HUDEP-2 (cell line): ENCODE results near the gene ACBD4.

Source experiments
- DNase-seq, 76 experiments: peaks; one replicate each; lab custom pipeline; 2025; ENCODE audit not compliant: unreplicated experiment in 76 of 76; lab: John Stamatoyannopoulos, UW

The ACBD4 gene

DNA sequence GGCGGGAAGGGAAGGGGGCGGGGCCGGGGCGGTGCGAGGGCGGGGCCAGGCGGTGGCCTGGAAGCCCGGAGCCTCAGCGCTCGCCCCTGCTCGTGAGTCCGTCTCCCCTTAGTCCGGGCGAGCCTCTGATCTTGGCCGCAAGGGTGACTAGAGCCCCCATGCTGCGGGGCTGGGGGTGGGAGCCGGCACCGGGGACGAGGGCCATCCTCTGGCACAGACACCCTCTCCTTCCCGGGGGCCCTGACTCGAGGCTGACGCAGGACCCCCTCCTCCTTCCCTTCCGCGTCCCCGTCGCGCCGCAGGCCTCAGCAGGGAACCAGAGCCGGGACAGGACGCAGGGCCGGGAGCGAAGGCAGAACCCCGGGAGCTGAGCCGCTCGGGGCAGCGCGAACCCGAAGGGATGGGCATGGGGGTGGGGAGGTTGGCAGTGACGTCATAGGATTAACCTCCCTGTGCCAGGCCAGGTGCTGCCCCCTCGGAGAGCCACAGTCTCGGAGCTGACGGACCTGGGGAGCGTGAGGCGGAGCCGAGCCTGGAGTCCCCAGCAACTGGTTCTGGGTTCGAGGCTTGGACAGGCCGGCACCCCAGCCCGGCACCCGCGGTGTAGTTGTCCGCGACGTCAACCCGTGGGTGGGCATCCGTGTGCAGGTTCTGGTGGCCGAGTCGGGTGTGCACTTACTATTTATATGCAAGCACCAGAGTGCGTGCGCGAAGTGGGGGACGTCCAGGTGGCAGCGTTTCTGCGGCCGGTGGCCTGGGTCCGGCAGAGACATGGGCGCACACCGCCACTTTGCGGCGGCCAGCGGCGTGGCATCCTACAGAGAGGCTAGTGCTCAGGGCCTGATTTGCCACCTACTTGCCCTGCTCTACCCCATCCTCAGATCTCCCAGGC, 2.7 kb upstream of the ACBD4 start:
- peak in 68 of 76 experiments; percentile 14 to 83 (median 58) for DNase-seq

DNA sequence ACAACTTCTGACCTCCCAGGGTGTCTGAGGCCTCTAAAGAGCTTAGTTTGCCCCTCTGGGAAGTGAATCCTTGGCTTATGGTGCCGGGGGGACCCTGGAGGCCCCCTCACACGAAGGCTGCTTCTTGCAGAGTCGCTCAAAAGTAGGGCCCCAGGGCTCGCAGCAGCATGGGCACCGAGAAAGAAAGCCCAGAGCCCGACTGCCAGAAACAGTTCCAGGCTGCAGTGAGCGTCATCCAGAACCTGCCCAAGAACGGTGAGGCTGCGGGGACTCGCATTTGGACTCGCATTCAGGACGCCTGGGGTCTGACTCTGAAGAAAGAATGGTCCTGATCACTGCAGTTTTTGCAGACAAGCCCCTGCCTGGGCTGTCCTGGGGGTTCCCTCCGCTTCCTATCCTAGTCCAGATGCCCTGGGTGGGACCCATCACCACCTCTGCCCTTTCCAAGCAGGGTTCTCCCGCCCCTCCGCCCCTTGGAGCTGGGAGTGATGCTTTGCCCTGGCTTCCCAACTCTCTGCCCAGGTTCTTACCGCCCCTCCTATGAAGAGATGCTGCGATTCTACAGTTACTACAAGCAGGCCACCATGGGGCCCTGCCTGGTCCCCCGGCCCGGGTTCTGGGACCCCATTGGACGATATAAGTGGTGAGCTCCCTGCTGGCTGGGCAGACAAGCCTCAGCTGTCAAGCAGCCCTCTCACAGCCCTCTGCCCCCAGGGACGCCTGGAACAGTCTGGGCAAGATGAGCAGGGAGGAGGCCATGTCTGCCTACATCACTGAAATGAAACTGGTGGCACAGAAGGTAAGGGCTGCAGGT, 698 bp downstream of the ACBD4 start:
- DNase-seq = no peak

DNA sequence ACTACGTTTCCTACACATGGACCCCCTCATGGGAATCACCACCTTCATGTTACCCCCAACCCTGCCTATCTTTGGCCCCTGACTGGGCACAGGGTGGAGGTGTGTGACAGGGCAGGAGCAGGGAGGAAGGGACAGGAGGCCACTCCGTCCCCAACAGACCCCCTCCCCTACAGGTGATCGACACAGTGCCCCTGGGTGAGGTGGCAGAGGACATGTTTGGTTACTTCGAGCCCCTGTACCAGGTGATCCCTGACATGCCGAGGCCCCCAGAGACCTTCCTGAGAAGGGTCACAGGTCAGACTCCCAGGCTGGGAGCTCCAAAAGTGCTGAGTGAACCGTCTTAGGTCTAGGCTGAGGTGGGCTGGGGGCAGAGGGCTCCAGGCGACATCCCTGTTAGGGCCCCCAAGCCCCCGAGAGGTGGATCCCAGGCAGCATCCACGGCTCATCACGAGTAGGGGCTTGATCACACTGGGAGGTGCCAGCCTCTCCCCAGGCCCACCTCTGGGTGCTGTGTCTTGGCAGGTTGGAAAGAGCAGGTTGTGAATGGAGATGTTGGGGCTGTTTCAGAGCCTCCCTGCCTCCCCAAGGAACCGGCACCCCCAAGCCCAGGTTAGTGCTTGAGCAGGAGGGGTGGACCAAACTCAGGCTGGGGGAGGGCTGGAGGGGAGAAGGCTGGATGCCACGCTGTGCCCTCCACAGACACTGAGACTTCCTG, 1.5 kb downstream of the ACBD4 start:
- no peak for DNase-seq

DNA sequence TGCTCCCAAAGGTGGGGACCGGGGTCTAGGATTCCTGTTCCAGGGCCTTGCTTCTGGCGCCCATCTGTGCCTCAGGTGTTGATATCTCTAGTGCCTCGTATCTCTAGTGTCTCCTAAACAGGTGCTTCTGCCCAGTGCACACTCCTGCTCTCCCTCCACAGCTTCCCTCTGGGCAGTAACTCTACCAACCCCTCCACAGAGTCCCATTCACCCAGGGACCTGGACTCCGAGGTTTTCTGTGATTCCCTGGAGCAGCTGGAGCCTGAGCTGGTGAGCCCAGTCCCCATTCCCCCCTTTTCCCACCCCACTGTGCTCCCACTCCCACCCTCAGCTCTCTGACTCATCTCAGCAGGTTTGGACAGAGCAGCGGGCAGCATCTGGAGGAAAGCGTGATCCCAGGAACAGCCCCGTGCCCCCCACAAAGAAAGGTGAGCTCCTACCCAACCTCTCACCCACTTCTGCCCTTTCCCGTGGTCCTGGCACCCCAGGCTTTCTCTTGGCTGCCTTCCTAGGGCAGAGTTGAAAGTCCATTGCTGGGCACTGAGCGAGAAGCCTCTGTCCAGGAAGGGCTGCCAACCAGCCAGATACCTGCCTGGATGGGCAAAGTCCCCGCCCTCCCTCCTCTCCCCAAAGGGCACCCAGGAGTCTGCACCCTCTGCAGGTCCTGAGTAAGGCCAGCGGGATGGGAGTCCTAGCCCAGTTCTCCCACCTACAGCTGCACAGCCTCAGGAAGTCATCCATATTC, 2.2 kb downstream of the ACBD4 start:
- no peak for DNase-seq

DNA sequence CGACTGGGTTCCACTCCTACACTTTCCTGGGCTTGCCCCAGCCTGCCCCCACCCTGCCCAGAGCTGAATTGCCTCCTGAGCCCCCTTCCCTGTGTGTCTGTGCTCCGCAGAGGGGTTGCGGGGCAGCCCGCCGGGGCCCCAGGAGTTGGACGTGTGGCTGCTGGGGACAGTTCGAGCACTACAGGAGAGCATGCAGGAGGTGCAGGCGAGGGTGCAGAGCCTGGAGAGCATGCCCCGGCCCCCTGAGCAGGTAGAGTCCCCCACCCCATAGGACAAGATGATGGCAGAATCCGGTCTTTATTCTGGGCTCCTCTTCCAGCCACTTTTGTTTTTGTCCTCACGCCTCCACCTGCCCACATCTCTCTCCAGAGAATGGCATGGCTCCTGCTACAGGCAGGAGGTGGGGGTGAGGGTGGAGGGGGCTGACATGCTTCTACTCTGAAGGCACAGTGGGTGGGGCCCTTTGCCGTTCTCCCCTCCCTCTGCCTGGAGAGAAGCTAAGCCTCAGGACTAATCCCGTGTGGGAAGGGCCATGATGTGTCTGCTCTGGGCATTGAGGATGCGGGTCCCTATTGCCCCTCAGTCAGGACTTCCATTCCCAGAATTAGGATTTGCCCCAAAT, 3.5 kb downstream of the ACBD4 start:
- no peak for DNase-seq

DNA sequence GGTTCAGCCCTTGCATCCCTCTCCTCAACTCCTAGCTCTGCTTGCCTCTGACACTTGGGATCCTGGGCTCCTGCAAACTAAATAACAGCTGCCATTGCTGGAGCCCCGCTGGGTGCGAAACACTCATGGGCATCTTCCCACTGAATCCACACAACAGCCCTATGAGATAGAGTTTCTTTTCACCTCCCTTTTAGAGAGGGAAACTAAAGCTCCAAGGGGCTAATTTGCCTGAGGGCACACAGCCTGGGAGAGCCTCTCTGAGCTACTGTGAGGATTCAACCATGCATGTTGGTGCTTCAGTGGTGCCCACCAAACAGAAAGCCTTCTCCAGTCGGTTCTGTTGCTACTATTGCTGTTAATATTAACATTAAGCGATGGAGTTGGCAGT, 4.0 kb downstream of the ACBD4 start:
- no peak for DNase-seq

DNA sequence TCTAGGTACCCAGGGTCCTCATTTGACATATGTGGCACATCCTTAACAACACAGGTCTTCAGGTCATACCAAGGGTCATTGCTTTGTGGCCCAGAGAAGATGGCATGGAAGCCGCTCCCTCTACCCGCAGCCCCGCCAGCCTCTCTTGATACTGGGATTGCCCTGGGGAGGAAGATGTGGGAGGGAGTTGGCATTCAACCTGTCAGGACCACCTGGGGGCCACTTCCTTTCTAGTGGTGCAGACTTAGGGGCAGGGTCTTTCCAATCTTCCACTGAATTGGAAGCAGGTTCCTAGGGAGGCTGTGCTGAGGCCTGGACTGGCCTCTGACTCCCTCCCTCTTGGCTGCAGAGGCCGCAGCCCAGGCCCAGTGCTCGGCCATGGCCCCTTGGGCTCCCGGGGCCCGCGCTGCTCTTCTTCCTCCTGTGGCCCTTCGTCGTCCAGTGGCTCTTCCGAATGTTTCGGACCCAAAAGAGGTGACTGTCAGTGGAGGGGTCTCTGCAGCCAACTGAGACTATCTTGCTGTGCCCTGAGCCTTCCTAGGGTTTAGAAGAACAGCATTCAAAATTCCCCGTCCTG, 7.7 kb downstream of the ACBD4 start:
- no peak for DNase-seq

DNA sequence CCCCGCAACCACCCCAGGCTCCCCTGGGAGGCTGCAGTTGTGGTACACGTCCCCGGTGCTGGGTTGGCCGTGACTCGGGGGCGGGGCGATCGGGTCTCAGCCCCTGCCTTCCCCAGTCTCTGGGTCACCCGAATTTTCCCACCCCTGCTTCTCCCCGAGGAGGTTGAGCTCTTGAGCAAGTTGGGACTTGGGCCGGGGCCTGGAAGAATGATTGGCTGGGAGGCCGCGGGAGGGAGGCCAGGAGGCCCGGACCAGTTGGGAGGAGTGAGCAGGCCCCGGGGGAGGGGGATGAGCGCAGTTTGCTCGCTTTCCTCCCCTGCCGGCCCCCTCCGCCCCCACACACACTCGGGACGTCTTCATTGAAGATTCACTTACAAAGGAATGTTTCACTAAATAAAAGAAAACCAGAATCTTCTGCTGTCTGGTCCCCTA, 8.3 kb downstream of the ACBD4 start:
- DNase-seq = no peak

DNA sequence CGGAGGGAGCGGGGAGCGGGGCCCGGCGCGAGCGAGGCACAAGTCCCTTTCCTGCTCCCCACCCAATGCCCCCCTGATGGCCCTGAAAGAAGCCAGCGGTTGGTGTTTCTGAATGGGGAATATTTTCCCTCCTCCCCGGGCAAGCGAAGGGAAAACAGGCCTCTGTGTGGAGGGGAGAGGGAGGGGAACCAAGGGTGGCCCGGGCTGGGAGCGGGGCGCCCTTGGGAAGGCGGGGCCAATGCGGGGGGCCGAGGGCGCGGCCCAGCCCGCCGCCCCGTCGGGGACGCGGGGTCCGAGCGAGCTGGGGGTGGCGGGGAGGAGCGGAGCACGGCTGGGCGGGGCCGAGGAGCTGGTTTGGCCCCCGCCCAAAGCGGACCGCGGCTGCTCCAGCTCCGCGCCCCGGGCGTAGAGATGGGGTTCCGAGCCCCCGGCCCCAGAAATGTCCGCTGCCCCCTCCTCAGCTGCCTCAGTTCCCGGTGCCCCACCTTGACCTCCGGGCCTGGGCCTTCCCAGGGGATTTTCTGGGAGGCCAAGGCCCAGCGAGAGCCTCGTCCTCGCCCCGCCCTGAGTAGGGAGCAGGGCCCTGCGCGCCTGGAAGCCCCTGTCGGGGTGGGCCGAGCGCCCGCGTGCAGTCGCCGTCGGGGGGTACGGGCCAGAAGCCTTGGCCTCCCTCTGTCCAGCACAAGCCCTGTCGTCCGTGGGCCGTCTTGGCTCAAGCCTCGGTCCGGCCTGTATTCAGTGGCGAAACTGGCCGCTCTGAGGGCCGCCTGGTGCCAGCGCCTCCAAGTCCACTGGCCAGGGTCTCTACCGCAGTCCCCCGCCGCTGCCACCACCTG, 8.9 kb downstream of the ACBD4 start:
- peak in 24 of 76 experiments; percentile 5 to 43 (median 24) for DNase-seq

DNA sequence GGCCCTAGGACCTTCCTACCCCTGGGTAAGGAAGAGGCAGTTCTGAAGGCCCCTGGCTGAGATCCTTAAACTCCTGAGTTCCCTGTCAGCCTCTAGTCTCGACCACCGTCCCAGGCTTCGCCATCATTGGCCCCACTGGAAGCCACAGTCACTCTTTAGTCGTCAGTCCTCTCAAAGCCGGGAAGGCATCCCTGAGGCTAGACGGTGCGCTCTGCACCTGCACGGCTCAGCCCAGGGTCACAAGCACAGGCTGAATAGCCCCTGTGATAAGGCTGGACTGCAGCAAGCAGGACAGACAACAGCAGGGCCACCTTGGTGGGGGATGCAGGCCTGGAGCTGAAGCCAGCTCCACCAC, 9.5 kb downstream of the ACBD4 start:
- DNase-seq = no peak

DNA sequence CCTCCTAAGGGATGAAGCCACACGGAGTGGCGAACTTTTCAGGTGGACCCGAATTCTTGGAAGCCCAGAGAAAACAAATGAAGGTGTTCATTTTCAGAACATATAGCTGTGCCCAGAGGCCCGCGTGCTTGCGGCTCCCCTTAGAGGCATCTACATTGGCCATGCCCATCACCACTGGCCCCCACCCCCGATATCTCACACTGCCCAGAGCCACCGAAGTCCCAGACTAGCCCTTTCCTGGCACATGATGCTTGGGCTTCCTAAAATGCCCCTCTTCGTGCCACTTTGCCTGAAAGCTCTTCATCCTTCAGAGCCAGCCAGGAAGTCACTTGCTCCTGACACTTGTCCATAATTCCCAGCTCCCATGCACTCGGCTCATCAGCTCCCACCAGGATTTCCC, 10.7 kb downstream of the ACBD4 start:
- no peak for DNase-seq

DNA sequence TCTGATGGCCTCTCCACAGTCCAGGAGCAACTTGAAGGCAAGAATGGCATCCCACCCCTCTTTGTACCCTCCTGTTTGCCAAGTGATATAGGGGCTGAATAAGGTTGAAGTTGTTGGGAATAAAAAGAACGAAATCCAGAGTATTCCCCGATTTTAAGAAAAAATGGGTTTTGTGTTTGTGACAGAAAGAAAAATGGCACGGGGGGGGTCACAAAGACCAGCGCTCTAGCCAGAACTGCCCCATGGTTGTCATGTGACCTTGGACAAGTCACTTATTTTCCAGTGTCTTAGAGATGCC, 11.1 kb downstream of the ACBD4 start:
- peak in 11 of 76 experiments; percentile 15 to 74 (median 50) for DNase-seq

DNA sequence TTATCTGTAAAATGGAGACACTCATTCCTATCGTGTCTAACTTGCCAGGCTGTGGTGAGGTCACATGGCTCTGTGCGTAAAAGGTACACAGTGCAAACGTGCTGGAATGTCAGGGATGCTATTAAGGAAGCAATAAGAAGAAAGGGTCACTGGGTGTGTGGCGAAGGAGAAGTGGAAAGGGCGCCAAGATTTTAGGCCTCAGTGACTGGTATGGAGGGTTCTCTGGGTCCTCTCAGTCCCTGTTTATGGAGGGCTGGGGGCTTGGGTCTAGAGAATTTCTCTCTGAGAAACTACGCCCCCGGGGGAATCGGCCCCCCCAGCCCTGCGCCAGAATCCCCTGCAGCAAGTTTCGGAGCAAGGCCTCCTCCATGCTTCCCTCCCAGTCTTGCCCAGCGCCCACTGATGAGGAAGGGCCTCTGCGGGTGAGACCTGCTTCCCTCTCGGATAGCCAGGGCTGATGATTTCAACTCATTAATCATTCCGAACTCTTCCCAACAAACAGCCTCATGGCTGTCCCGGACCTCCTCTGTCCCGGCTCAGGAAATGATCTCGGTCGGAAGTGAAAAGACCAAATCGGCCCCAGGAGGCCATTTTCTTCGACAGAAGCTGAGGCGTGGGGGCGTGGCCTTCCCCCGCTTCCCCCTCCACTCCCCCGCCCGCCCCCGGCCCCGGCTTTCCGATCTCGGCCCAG, 11.5 kb downstream of the ACBD4 start:
- DNase-seq = peak in 46 of 76 experiments; percentile 10 to 83 (median 60)

DNA sequence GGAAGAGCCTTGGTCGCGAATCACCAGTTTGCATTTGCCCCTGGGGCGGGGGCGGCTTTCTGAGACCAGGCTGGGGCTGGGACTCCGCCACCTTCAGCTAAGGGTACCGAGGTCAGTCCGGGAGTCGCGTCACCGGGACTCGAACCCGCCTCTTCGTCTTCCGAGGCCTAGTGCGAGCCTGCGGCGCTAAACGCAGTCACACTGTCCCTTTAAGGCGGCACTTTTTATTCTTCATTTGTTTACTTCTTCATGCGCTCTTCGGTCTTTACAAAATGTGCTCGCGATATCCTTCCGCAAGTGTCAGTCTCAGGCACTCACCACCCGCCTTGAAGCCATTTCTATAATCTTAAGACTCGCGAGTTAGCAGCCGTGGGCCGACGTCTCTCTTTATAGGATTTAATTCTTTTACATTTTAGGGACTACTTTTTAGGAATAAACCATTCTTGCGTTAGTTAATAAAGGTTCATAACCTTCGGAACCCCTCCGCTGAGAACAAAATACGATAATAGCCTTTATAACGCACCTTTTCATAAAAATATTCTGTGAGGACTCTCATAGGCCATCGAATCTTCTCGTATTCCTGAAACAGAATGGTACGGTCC, 12.2 kb downstream of the ACBD4 start:
- peak in 72 of 76 experiments; percentile 50 to 91 (median 78) for DNase-seq

DNA sequence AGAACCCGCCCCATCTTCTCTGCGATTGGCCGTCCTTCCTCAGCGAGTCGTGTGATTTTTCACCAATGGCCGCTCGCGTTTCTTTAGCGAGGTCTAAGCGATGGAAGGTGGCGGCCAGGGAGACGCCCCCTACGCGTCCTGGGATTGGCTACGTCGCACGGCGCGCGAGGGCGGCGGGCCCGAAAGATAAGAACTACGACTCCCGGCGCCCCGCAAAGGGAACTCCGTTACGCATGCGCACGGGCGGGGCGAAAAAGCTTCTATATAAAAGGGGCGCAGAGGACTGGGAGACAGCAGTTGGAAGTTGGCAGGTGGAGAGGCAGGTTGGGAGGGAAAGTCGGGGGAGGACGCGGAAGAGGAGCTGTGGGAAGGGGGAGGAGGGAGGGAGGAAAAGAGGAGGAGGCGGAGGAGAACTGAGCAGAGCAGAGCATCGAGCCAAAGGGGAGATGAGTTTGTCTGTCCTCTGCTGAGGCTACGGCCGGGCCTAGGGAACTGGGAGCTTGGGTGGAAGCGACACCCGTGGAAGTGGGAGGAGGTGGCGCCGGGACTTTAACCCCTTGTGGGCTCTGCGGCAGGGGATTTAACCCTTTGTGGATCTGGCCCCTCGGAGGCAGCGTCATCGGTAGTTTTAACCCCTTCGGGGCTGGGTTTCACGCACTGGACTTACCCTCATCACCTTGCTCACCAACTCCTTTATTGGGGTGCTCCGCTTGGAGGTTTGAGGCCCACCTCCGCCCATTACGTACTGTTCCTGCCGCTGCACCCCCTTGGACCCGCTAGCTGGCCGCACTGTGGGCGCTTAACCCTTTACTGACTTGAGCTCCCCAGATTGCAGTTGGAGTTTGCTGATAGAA, 12.9 kb downstream of the ACBD4 start, which contains the start of gene HEXIM1:
Gene HEXIM1, plus strand, starts transcription at position 293 of the 854 bp plus-strand sequence. CDS start 716 bp downstream, outside the sequence.
- peak in 75 of 76 experiments; percentile 77 to 100 (median 98) for DNase-seq

DNA sequence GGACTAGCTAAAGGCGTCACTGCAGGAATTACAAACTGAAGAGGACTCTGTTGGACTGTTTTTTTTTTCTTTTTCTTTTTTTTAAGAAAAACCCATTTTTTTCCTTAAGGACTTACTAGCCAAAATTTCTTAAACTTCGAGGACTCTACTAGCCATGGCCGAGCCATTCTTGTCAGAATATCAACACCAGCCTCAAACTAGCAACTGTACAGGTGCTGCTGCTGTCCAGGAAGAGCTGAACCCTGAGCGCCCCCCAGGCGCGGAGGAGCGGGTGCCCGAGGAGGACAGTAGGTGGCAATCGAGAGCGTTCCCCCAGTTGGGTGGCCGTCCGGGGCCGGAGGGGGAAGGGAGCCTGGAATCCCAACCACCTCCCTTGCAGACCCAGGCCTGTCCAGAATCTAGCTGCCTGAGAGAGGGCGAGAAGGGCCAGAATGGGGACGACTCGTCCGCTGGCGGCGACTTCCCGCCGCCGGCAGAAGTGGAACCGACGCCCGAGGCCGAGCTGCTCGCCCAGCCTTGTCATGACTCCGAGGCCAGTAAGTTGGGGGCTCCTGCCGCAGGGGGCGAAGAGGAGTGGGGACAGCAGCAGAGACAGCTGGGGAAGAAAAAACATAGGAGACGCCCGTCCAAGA, 13.7 kb downstream of the ACBD4 start:
- DNase-seq = peak in 65 of 76 experiments; percentile 25 to 80 (median 62)
